H1 (cell line): Measurements from ENCODE around the gene EMP3. TPM values are rescaled to one million over a fixed set of nuclear protein-coding genes. Genes with fewer than 3 reads are reported as not detected.

ENCODE experiments used
- CTCF ChIA-PET: fragments of 300-600 bp; sonication (Branson Sonifier 250); formaldehyde crosslinking; loops from one replicate; lab custom pipeline; 2021; ENCODE audit not compliant: partially characterized antibody; lab: Charles Lee
- POLR2A ChIA-PET: fragments of 300-600 bp; sonication (Branson Sonifier 250); formaldehyde crosslinking; loops from one replicate; lab custom pipeline; 2021; ENCODE audit warnings: inconsistent platforms; ENCODE audit not compliant: partially characterized antibody; lab: Charles Lee
- DNase-seq, 2 experiments: peaks; one replicate each; pipeline versions ENCODE4 v3.0.0 to v3.0.0-alpha.2; 2010 to 2022; ENCODE audit warnings: low spot score in 2 of 2, low read depth in 1 of 2, mixed read lengths in 1 of 2
- FAIRE-seq: peaks from 2 replicates; lab custom pipeline; 2011; peaks lifted over from hg19 to GRCh38; lab: Jason Lieb, UNC
- H2AFZ ChIP-seq: 2 replicates; pipeline ENCODE4 v1.8.1; 2012; ENCODE audit warnings: low read length, inconsistent platforms
- H2AK5ac ChIP-seq: 2 replicates; pipeline ENCODE4 v1.6.1; 2013; ENCODE audit warnings: low read depth, low read length
- H2BK120ac ChIP-seq: replicated peaks from 2 replicates; pipeline ENCODE3; 2013; ENCODE audit warnings: low read depth, low read length, inconsistent platforms
- H2BK12ac ChIP-seq: 2 replicates; pipeline ENCODE4 v1.6.1; 2013; ENCODE audit warnings: low read depth, low read length
- H2BK15ac ChIP-seq: 2 replicates; pipeline ENCODE4 v1.6.1; 2013; ENCODE audit warnings: low read length
- H2BK20ac ChIP-seq: 2 replicates; pipeline ENCODE4 v1.6.1; 2013; ENCODE audit warnings: low read length
- H2BK5ac ChIP-seq: 2 replicates; pipeline ENCODE4 v1.6.1; 2013; ENCODE audit warnings: low read depth, low read length
- H3K14ac ChIP-seq: 2 replicates; pipeline ENCODE4 v1.6.1; 2013; ENCODE audit warnings: inconsistent platforms; ENCODE audit not compliant: insufficient read length
- H3K18ac ChIP-seq: 2 replicates; pipeline ENCODE4 v1.6.1; 2013; ENCODE audit warnings: low read length; ENCODE audit errors: extremely low read depth
- H3K23ac ChIP-seq: 2 replicates; pipeline ENCODE4 v1.6.1; 2013; ENCODE audit warnings: inconsistent platforms; ENCODE audit not compliant: insufficient read length
- H3K23me2 ChIP-seq: 2 replicates; pipeline ENCODE4 v1.6.1; 2013; ENCODE audit warnings: low read depth, low read length
- H3K27ac ChIP-seq: 2 replicates; pipeline ENCODE4 v1.6.1; 2011; ENCODE audit warnings: low read depth, low read length, inconsistent platforms
- H3K27me3 ChIP-seq, 4 experiments: replicated peaks in 1 of 4; 1 replicate in 1 of 4; 2 replicates in 3 of 4; pipeline versions ENCODE4 v1.6.1 to v1.8.1; 2011 to 2013; ENCODE audit warnings: low read length in 3 of 4, mild to moderate bottlenecking in 3 of 4, inconsistent platforms in 2 of 4, mixed read lengths in 2 of 4, moderate library complexity in 1 of 4; ENCODE audit not compliant: control insufficient read depth in 3 of 4, insufficient read depth in 3 of 4; ENCODE audit errors: extremely low read depth in 1 of 4
- H3K36me3 ChIP-seq, 4 experiments: 2 replicates each; pipeline versions ENCODE4 v1.6.1 to v1.8.1; 2011 to 2013; ENCODE audit warnings: mild to moderate bottlenecking in 4 of 4, low read length in 3 of 4, moderate library complexity in 2 of 4, control low read depth in 1 of 4, inconsistent platforms in 1 of 4; ENCODE audit not compliant: insufficient read depth in 4 of 4, control insufficient read depth in 2 of 4
- H3K4ac ChIP-seq: replicated peaks from 2 replicates; pipeline ENCODE3; 2013; ENCODE audit warnings: low read length, low read depth, mixed read lengths, inconsistent platforms; ENCODE audit not compliant: insufficient read length
- H3K4me1 ChIP-seq, 4 experiments: replicated peaks in 1 of 4; 1 replicate in 1 of 4; 2 replicates in 3 of 4; pipeline versions ENCODE4 v1.6.1 to v1.8.1; 2011 to 2013; ENCODE audit warnings: low read length in 3 of 4, inconsistent platforms in 2 of 4, mixed read lengths in 1 of 4; ENCODE audit not compliant: insufficient read depth in 4 of 4, control insufficient read depth in 3 of 4
- H3K4me2 ChIP-seq, 2 experiments: 2 replicates each; pipeline versions ENCODE4 v1.6.1 to v1.8.1; 2011 to 2013; ENCODE audit warnings: low read depth in 2 of 2, low read length in 2 of 2, control low read depth in 1 of 2, inconsistent platforms in 1 of 2, mild to moderate bottlenecking in 1 of 2; ENCODE audit not compliant: insufficient read depth in 1 of 2
- H3K4me3 ChIP-seq, 4 experiments: fragments of 200-600, 300-600 bp in 1 of 4; sonication (generic), shearing (Covaris generic), sonication (Bioruptor Twin) in 1 of 4; 2 replicates each; pipeline versions ENCODE4 v1.5.1 to v1.8.1; 2011 to 2016; ENCODE audit warnings: low read length in 4 of 4, low read depth in 3 of 4, control low read depth in 2 of 4, inconsistent platforms in 2 of 4, mild to moderate bottlenecking in 2 of 4, mixed read lengths in 1 of 4, moderate library complexity in 1 of 4; ENCODE audit not compliant: insufficient read depth in 2 of 4; ENCODE audit errors: extremely low read depth in 1 of 4
- H3K56ac ChIP-seq: replicated peaks from 2 replicates; pipeline ENCODE3; 2013; ENCODE audit warnings: low read depth, mild to moderate bottlenecking, mixed read lengths, low read length, inconsistent platforms; ENCODE audit not compliant: insufficient read length
- H3K79me1 ChIP-seq: 2 replicates; pipeline ENCODE4 v1.6.1; 2013; ENCODE audit warnings: low read depth, low read length, control low read depth
- H3K79me2 ChIP-seq, 2 experiments: 2 replicates each; pipeline versions ENCODE4 v1.6.1 to v1.8.1; 2012 to 2013; ENCODE audit warnings: low read length in 2 of 2, mild to moderate bottlenecking in 2 of 2, inconsistent platforms in 1 of 2; ENCODE audit not compliant: insufficient read depth in 2 of 2, control insufficient read depth in 1 of 2
- H3K9ac ChIP-seq, 4 experiments: replicated peaks in 1 of 4; 1 replicate in 1 of 4; 2 replicates in 3 of 4; pipeline versions ENCODE4 v1.6.1 to v1.8.1; 2011 to 2013; ENCODE audit warnings: low read depth in 3 of 4, low read length in 3 of 4, control low read depth in 2 of 4, mild to moderate bottlenecking in 2 of 4, moderate library complexity in 2 of 4, inconsistent platforms in 1 of 4; ENCODE audit errors: extremely low read depth in 1 of 4
- H3K9me3 ChIP-seq, 2 experiments: 2 replicates each; pipeline versions ENCODE4 v1.6.1 to v1.8.1; 2012 to 2013; ENCODE audit warnings: mild to moderate bottlenecking in 2 of 2, moderate library complexity in 2 of 2, control low read depth in 1 of 2, inconsistent platforms in 1 of 2, low read depth in 1 of 2, low read length in 1 of 2, mixed read lengths in 1 of 2; ENCODE audit not compliant: insufficient read depth in 2 of 2
- H4K20me1 ChIP-seq, 2 experiments: replicated peaks in 1 of 2; 2 replicates each; pipeline versions ENCODE3 to v1.8.1; 2011 to 2013; ENCODE audit warnings: inconsistent platforms in 2 of 2, low read length in 2 of 2, mild to moderate bottlenecking in 1 of 2; ENCODE audit not compliant: insufficient read depth in 2 of 2, control insufficient read depth in 1 of 2
- H4K5ac ChIP-seq: 2 replicates; pipeline ENCODE4 v1.6.1; 2013; ENCODE audit warnings: low read length, low read depth, mixed read lengths, inconsistent platforms; ENCODE audit not compliant: insufficient read length
- H4K8ac ChIP-seq: 2 replicates; pipeline ENCODE4 v1.8.0; 2013; ENCODE audit warnings: mild to moderate bottlenecking, moderate library complexity, low read length, inconsistent platforms; ENCODE audit not compliant: insufficient read depth; ENCODE audit errors: extremely low read depth
- H4K91ac ChIP-seq: replicated peaks from 2 replicates; pipeline ENCODE3; 2013; ENCODE audit warnings: low read length, mixed read lengths, inconsistent platforms; ENCODE audit not compliant: insufficient read length
- BCL11A ChIP-seq, 2 experiments: IDR thresholded peaks; one replicate each; pipeline ENCODE4 v1.6.1; 2011; ENCODE audit warnings: low read depth in 2 of 2, low read length in 2 of 2, mild to moderate bottlenecking in 2 of 2
- BRCA1 ChIP-seq: IDR thresholded peaks from 2 replicates; pipeline ENCODE4 v1.6.1; 2012; ENCODE audit warnings: low read depth, low read length, improper control_type of control experiment
- CEBPB ChIP-seq: IDR thresholded peaks from 2 replicates; pipeline ENCODE4 v1.6.1; 2012; ENCODE audit warnings: low read depth, low read length
- CHD1 ChIP-seq: IDR thresholded peaks from 2 replicates; pipeline ENCODE4 v1.6.1; 2012; ENCODE audit warnings: low read depth, low read length, improper control_type of control experiment
- EZH2 ChIP-seq: fragments of 200-600 bp; sonication (generic); IDR thresholded peaks from 2 replicates; pipeline ENCODE4 v1.7.1; 2012; ENCODE audit warnings: low read depth, mild to moderate bottlenecking, moderate library complexity, low read length, inconsistent platforms; ENCODE audit not compliant: severe bottlenecking
- GTF2F1 ChIP-seq: IDR thresholded peaks from 2 replicates; pipeline ENCODE4 v1.6.1; 2012; ENCODE audit warnings: low read depth, low read length, improper control_type of control experiment, borderline replicate concordance
- HDAC6 ChIP-seq: IDR thresholded peaks from one replicate; pipeline ENCODE4 v1.7.1; 2012; ENCODE audit warnings: low read depth, mild to moderate bottlenecking, inconsistent platforms, low read length, moderate library complexity
- JUND ChIP-seq: IDR thresholded peaks from 2 replicates; pipeline ENCODE4 v1.6.1; 2011; ENCODE audit warnings: mild to moderate bottlenecking, improper control_type of control experiment, low read length
- NRF1 ChIP-seq: IDR thresholded peaks from 2 replicates; pipeline ENCODE4 v1.6.1; 2011; ENCODE audit warnings: mild to moderate bottlenecking, low read depth, low read length, improper control_type of control experiment
- POLR2AphosphoS5 ChIP-seq: IDR thresholded peaks from 2 replicates; pipeline ENCODE4 v1.6.1; 2011; ENCODE audit warnings: low read depth, low read length
- RFX5 ChIP-seq: IDR thresholded peaks from 2 replicates; pipeline ENCODE4 v1.6.1; 2011; ENCODE audit warnings: low read depth, low read length, improper control_type of control experiment, borderline replicate concordance
- SAP30 ChIP-seq: fragments of 300-600 bp; sonication (generic); IDR thresholded peaks from 2 replicates; pipeline ENCODE4 v1.7.1; 2012; ENCODE audit warnings: low read length, moderate library complexity, mild to moderate bottlenecking, inconsistent platforms; ENCODE audit not compliant: insufficient read depth, insufficient replicate concordance
- SP2 ChIP-seq: IDR thresholded peaks from 2 replicates; pipeline ENCODE4 v1.6.1; 2012; ENCODE audit warnings: mild to moderate bottlenecking, low read length, inconsistent platforms
- WGBS, 2 experiments: shearing (Covaris generic) in 1 of 2; methylation state at CpG; one replicate each; pipeline versions ENCODE4 v1.1.6 to v1.1.7; 2013 to 2015; ENCODE audit warnings: low lambda C conversion rate in 2 of 2, mixed read lengths in 2 of 2, inconsistent platforms in 1 of 2, low coverage in 1 of 2, missing lambda C conversion rate in 1 of 2; ENCODE audit not compliant: insufficient replicate concordance in 2 of 2, insufficient coverage in 1 of 2, insufficient read length in 1 of 2; ENCODE audit errors: extremely low coverage in 1 of 2, missing lambda C conversion rate in 1 of 2; 5-methylcytosine and 5-hydroxymethylcytosine counted together
- polyA plus RNA-seq, 7 experiments: library from polyadenylated mRNA; depleted of rRNA in 3 of 7; stranded (reverse) in 5 of 7; unstranded in 2 of 7; fragments of >200 nt in 5 of 7; fragments of 200-250 nt in 2 of 7; gene quantifications; 1 replicate in 5 of 7; 2 replicates in 1 of 7; 4 replicates in 1 of 7; pipeline versions ENCODE4 v1.2.1 to v1.2.3, GENCODE V29; 2011 to 2013; ENCODE audit warnings: missing spikeins in 2 of 7, mixed read lengths in 2 of 7
- total RNA-seq: library from RNA; stranded (reverse); fragmentation: NEBNext Ultra II Directional; extraction: Animal tissue kit (Norgen Biotek cat#: 25700); gene quantifications from 2 replicates; pipeline ENCODE4 v1.2.1, GENCODE V29; 2021
- TF ChIP-seq, protein P1 (sequence below): IDR thresholded peaks from 2 replicates; pipeline ENCODE4 v1.6.1; 2012; ENCODE audit warnings: low read length, inconsistent platforms

The EMP3 gene
- total and polyA plus RNA-seq, 2 of the 8 experiments (the other 6 are each of a cell fraction or from before 2014, with no cell fraction given) = 18.4 to 87.8 TPM

DNA sequence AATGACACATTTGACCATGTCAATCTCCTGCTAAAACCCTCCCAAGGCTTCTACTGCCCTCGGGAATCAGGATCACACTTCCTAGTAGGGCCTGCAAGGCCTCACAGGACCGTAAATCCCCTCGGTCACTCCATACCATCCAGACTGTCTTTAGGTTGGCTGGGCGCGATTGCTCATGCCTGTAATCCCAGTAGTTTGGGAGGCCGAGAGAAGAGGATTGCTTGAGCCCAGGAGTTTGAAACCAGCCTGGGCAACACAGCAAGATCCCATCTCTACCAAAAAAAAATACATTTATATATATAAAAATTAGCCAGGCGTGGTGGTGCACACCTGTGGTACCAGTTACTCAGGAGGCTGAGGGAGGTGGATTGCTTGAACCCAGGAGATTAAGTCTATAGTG lies 23.4 kb downstream of the EMP3 start:
- peaks cover 0 to 2% (median 0%) of the 10 kb centered on the region in 4 experiments; a peak in 1 of 7 replicates for H3K4me1 ChIP-seq
- no peaks in the 10 kb centered on the region for H3K9me3 ChIP-seq
- H3K27ac ChIP-seq = no peak overlapping the region
- H3K23me2 ChIP-seq = no peaks in the 10 kb centered on the region
- no peak overlapping the region for H2AFZ ChIP-seq
- no peak overlapping the region for H2BK12ac ChIP-seq
- H4K5ac ChIP-seq = no peak overlapping the region
- H3K9ac ChIP-seq = no peak overlapping the region
- no peak overlapping the region for H4K91ac ChIP-seq
- H3K27me3 ChIP-seq = no peaks in the 10 kb centered on the region
- no peak overlapping the region for H4K8ac ChIP-seq
- no peak overlapping the region for H2BK5ac ChIP-seq
- H2BK20ac ChIP-seq = no peak overlapping the region
- H3K4me2 ChIP-seq = no peak overlapping the region
- no peak overlapping the region for H3K14ac ChIP-seq
- ChIA-PET CTCF (interaction anchor here (0.7 to 3.8 kb wide), 3 partner anchors 9 to 435 kb away, joined by 3 to 29 read pairs (median 3); no protein-coding TSS in a partner anchor), POLR2A (no interaction called here)
- no peak overlapping the region for H3K4ac ChIP-seq
- no peak overlapping the region for H3K4me3 ChIP-seq
- no peak for TF ChIP-seq BRCA1
- no peak for TF ChIP-seq JUND
- TF ChIP-seq SP2 = no peak
- no peak for TF ChIP-seq EZH2
- no peak for TF ChIP-seq CHD1
- TF ChIP-seq SAP30 = no peak
- no peak for TF ChIP-seq RFX5
- no peak for TF ChIP-seq GTF2F1
- TF ChIP-seq, protein P1, sequence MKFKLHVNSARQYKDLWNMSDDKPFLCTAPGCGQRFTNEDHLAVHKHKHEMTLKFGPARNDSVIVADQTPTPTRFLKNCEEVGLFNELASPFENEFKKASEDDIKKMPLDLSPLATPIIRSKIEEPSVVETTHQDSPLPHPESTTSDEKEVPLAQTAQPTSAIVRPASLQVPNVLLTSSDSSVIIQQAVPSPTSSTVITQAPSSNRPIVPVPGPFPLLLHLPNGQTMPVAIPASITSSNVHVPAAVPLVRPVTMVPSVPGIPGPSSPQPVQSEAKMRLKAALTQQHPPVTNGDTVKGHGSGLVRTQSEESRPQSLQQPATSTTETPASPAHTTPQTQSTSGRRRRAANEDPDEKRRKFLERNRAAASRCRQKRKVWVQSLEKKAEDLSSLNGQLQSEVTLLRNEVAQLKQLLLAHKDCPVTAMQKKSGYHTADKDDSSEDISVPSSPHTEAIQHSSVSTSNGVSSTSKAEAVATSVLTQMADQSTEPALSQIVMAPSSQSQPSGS = no peak
- TF ChIP-seq HDAC6 = no peak
- no peak for TF ChIP-seq NRF1
- TF ChIP-seq POLR2AphosphoS5 = no peak
- no peak for TF ChIP-seq CEBPB
- TF ChIP-seq BCL11A (IDR thresholded peaks at IDR 0.05; ENCODE audit: low read depth in 2 of 2, low read length in 2 of 2) = no peak
- DNase-seq = no peak
- no peak overlapping the region; the same call in 1 of the 2 replicates for H2BK15ac ChIP-seq
- no peak for FAIRE-seq
- no peak overlapping the region for H2AK5ac ChIP-seq
- H3K79me2 ChIP-seq = no peaks in the 10 kb centered on the region
- H3K56ac ChIP-seq = no peak overlapping the region
- no peaks in the 10 kb centered on the region for H3K36me3 ChIP-seq
- H3K23ac ChIP-seq = no peak overlapping the region
- WGBS, 2 experiments = 96% methylated on average over 7 of the region's 7 CpGs; no CpG with 5 or more reads in 1 of the 2 experiments
- no peaks in the 10 kb centered on the region for H3K79me1 ChIP-seq
- H2BK120ac ChIP-seq = no peak overlapping the region
- H3K18ac ChIP-seq = no peak overlapping the region
- H4K20me1 ChIP-seq = no peaks in the 10 kb centered on the region
